MM.1S (cell line): ENCODE measurements around the gene C5AR1.

Experiments
- CTCF ChIP-seq: fragments of 300-600 bp; sonication (generic); IDR thresholded peaks from 2 replicates; pipeline ENCODE4 v1.5.1; 2016; ENCODE audit warnings: antibody characterized with exemption, low read length, mixed read lengths
- EZH2 ChIP-seq: fragments of 300-600 bp; sonication (generic); optimal IDR thresholded peaks from 2 replicates; pipeline ENCODE3; 2017; ENCODE audit warnings: low read depth, mild to moderate bottlenecking, antibody characterized with exemption, low read length, mixed read lengths
- EZH2phosphoT487 ChIP-seq: fragments of 300-600 bp; sonication (generic); IDR thresholded peaks from 2 replicates; pipeline ENCODE4 v1.6.1; 2018; ENCODE audit warnings: antibody characterized with exemption, low read length

GRCh38 chr19:47275791-47276461 is 33.7 kb upstream of the C5AR1 start:
- no peak for TF ChIP-seq CTCF
- no peak for TF ChIP-seq EZH2phosphoT487
- TF ChIP-seq EZH2: no peak
